ENCODE measurements around the gene BCR.

DNA sequence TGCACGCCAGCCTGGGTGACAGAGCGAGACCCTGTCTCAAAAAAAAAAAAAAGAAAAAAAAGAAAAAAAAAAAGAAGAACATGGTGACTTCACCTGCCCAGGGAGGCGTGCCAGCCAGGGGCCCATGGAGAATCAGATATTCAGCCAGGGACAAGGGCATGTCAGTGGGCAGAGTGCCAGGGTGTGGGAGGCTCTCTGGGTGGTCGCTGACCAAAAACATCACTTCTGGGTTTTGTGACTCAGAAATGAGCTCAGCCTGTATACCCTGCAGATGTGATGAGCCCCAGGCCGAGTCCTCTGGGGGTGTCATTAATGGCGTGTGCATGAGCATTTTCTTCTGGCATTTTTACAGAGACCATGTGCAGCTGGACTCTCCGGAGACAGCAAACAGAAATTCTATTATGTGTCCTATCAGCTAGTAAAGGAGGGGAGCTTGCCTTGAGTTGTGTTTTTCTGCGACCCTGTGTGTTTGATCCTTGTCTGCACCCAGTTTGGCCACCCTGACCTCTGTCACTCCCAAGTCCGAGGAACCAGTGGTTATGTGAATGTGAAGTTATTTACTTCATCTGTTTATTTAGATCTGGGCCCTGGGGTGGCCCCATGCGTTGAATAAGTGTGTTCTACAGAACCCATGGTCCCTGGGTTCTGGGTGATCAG lies 53.6 kb downstream of the BCR start:
- TF ChIP-seq POLR2A (IDR thresholded peaks at IDR 0.05; ENCODE audit: low read length): no peak
- no peak for TF ChIP-seq GATA1 (IDR thresholded peaks at IDR 0.05; ENCODE audit: low read depth, low read length)
